Upper lobe of right lung (tissue), 1 donor: ENCODE results near the gene SMAD3. TPM values are rescaled to one million over a fixed set of nuclear protein-coding genes. Genes with fewer than 3 reads are reported as not detected.

ENCODE experiments used
- ATAC-seq: fragments of 200-7000 bp; cut with Tn5 transposase; one replicate; pipeline ENCODE4 v1.9.1; 2020; ENCODE audit warnings: mild to moderate bottlenecking, moderate library complexity
- DNase-seq: peaks from one replicate; pipeline ENCODE4 v3.0.0-alpha.2; 2020
- H3K27ac ChIP-seq: fragments of 200-600 bp; one replicate; pipeline ENCODE4 v1.8.0; 2022
- H3K27me3 ChIP-seq: fragments of 200-600 bp; one replicate; pipeline ENCODE4 v1.8.0; 2022; ENCODE audit warnings: mild to moderate bottlenecking
- H3K36me3 ChIP-seq: fragments of 200-600 bp; one replicate; pipeline ENCODE4 v1.8.0; 2022
- H3K4me1 ChIP-seq: fragments of 200-600 bp; one replicate; pipeline ENCODE4 v1.8.0; 2022
- H3K4me3 ChIP-seq: fragments of 200-600 bp; one replicate; pipeline ENCODE4 v1.8.0; 2022; ENCODE audit warnings: mild to moderate bottlenecking
- H3K9me3 ChIP-seq: fragments of 200-600 bp; one replicate; pipeline ENCODE4 v1.8.0; 2022
- CTCF ChIP-seq: fragments of 200-600 bp; IDR thresholded peaks from one replicate; pipeline ENCODE4 v1.8.0; 2022; ENCODE audit warnings: antibody characterized with exemption
- intact Hi-C: fragments of 100-400 bp; cut with DNase I; formaldehyde crosslinking; loops from one replicate; pipeline ENCODE4 v1.11.0; 2022
- long read RNA-seq: library from polyadenylated mRNA; unstranded; transcript quantifications from one replicate; pipeline ENCODE4 v2.0.0, GENCODE V29; 2021
- total RNA-seq: library from RNA; stranded (reverse); fragmentation: NEBNext Ultra II Directional; extraction: Animal tissue kit (Norgen Biotek cat#: 25700); gene quantifications from one replicate; pipeline ENCODE4 v1.2.1, GENCODE V29; 2021
- donor health status: DM: no; HTN: yes; CAD: no; lungs with severe emphysema.

The SMAD3 gene
- 31.6 TPM for total RNA-seq
- long read RNA-seq, full-length matches to known transcripts = 8 of 20 reads
- long read RNA-seq, partial matches to known transcripts = 9 of 20 reads
- long read RNA-seq, other reads (novel, unspliced or antisense) = 3 of 20 reads

GRCh38 chr15:67065531-67066005 is at the start of gene SMAD3:
SMAD3 (plus strand) TSS chr15:67065602; CDS start chr15:67066155, 553 bp downstream.
- ATAC-seq (peak; percentile 91), DNase-seq (peak; percentile 95)
- Histone ChIP-seq H3K27ac (peak within 1 kb of the TSS; percentile 91), H3K36me3 (no peaks in the 10 kb centered on the region), H3K9me3 (no peaks in the 10 kb centered on the region), H3K4me3 (peak within 1 kb of the TSS; percentile 81), H3K4me1 (peaks cover 27% of the 10 kb centered on the region), H3K27me3 (no peaks in the 10 kb centered on the region)
- intact Hi-C loops = no loop called here
- TF ChIP-seq CTCF = no peak

- ATAC-seq (peak; percentile 75), DNase-seq (no peak)
- no peaks in the 10 kb centered on the region for H3K36me3 ChIP-seq
- no peak for TF ChIP-seq CTCF
- no peaks in the 10 kb centered on the region for H3K4me1 ChIP-seq
- H3K4me3 ChIP-seq = no peak overlapping the region
- H3K27me3 ChIP-seq = no peaks in the 10 kb centered on the region
- no peak overlapping the region for H3K27ac ChIP-seq
- no peaks in the 10 kb centered on the region for H3K9me3 ChIP-seq
- intact Hi-C loops = no loop called here
Observed at GRCh38 chr15:67017311-67017710, 48.1 kb upstream of the SMAD3 start.

DNA sequence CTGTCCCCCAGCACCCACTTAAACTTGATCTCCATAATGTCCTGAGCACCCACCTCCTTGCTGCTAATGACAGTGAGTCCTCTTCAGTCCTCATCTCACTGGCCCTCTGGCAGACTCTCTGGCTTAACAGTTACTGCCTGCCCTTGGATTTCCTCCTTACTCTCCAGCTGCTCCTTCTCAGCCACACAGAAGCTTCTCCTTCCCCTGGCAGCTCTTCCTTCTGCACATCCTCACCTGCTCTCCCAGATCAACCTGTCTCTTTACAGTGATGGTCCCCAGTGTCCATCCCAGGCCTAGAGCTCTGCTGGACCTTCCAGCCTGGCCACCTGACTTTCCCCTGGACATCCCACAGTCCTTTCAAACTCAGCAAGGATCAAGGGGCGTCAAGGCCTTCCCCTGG is 47.4 kb upstream of the SMAD3 start:
- no peak overlapping the region for H3K4me3 ChIP-seq
- ATAC-seq (no peak), DNase-seq (no peak)
- H3K9me3 ChIP-seq = no peaks in the 10 kb centered on the region
- no peaks in the 10 kb centered on the region for H3K36me3 ChIP-seq
- H3K27me3 ChIP-seq = no peaks in the 10 kb centered on the region
- H3K27ac ChIP-seq = no peak overlapping the region
- TF ChIP-seq CTCF = no peak
- intact Hi-C loops = no loop called here
- no peaks in the 10 kb centered on the region for H3K4me1 ChIP-seq

- no peak for TF ChIP-seq CTCF
- no peak overlapping the region for H3K4me3 ChIP-seq
- intact Hi-C loops = no loop called here
- no peaks in the 10 kb centered on the region for H3K27me3 ChIP-seq
- H3K27ac ChIP-seq = no peak overlapping the region
- no peak for DNase-seq
- H3K9me3 ChIP-seq = no peaks in the 10 kb centered on the region
- ATAC-seq = no peak
- no peaks in the 10 kb centered on the region for H3K36me3 ChIP-seq
- peaks cover 2% of the 10 kb centered on the region for H3K4me1 ChIP-seq
Observed at GRCh38 chr15:67018441-67018840, 47.0 kb upstream of the SMAD3 start.

GRCh38 chr15:67019069-67019468 is 46.3 kb upstream of the SMAD3 start:
- Histone ChIP-seq H3K4me1 (peaks cover 8% of the 10 kb centered on the region), H3K36me3 (no peaks in the 10 kb centered on the region), H3K4me3 (no peak overlapping the region), H3K9me3 (no peaks in the 10 kb centered on the region), H3K27me3 (no peaks in the 10 kb centered on the region), H3K27ac (no peak overlapping the region)
- intact Hi-C loops = no loop called here
- no peak for TF ChIP-seq CTCF
- ATAC-seq (no peak), DNase-seq (no peak)
